Testis (tissue), 3 donors: ENCODE measurements around the gene TOMM40L. TPM values are rescaled to one million over a fixed set of nuclear protein-coding genes. Genes with fewer than 3 reads are reported as not detected.
"Not testable (repeated sequence)": the region's sequence is repeated elsewhere in the genome, so short reads cannot be mapped to it uniquely, and the experiment has no call there.

Experiments used
- DNase-seq: peaks from one replicate; pipeline ENCODE4 v3.0.0-alpha.2; 2019
- H3K27ac ChIP-seq, 2 donors: fragments of 200-600 bp; sonication (generic); one replicate each; pipeline ENCODE4 v1.5.1; 2019
- H3K27me3 ChIP-seq: fragments of 200-600 bp; sonication (generic); one replicate; pipeline ENCODE4 v1.5.1; 2019
- H3K36me3 ChIP-seq: fragments of 200-600 bp; sonication (generic); one replicate; pipeline ENCODE4 v1.5.1; 2017; ENCODE audit warnings: low read depth; ENCODE audit errors: missing control alignments
- H3K4me1 ChIP-seq: fragments of 200-600 bp; sonication (generic); one replicate; pipeline ENCODE4 v1.5.1; 2019
- H3K4me3 ChIP-seq, 2 donors: fragments of 200-600 bp; sonication (generic); one replicate each; pipeline ENCODE4 v1.5.1; 2017 to 2019
- H3K9me3 ChIP-seq: fragments of 200-600 bp; sonication (generic); one replicate; pipeline ENCODE4 v1.5.1; 2017
- CTCF ChIP-seq, 3 experiments: fragments of 450-650 bp in 2 of 3; fragments of 200-600 bp in 1 of 3; sonication (generic) in 1 of 3; IDR thresholded peaks; one replicate each; pipeline ENCODE4 v1.5.1; 2016 to 2019; ENCODE audit warnings: antibody characterized with exemption in 3 of 3, mild to moderate bottlenecking in 2 of 3, moderate library complexity in 1 of 3
- POLR2A ChIP-seq: fragments of 450-650 bp; IDR thresholded peaks from one replicate; pipeline ENCODE4 v1.6.1; 2017; ENCODE audit warnings: antibody characterized with exemption, mild to moderate bottlenecking, moderate library complexity
- WGBS, 2 donors: methylation state at CpG; one replicate each; pipeline ENCODE4 v1.1.5; 2018; 5-methylcytosine and 5-hydroxymethylcytosine counted together
- intact Hi-C: fragments of 100-400 bp; cut with DNase I; formaldehyde crosslinking; loops from one replicate; pipeline ENCODE4 v1.15.1; 2023; ENCODE audit warnings: low total_unique reads
- polyA plus RNA-seq: library from polyadenylated mRNA; stranded (reverse); fragments of 350-450 nt; fragmentation: Illumina TruSeq; extraction: RNeasy Lipid Tissue Mini Kit (QIAGEN cat#74804); gene quantifications from one replicate; pipeline ENCODE4 v1.2.3, GENCODE V29; 2014; ENCODE audit warnings: low read depth, low replicate concordance; ENCODE audit not compliant: insufficient read depth
- total RNA-seq, 2 donors: library from RNA; depleted of rRNA; stranded (reverse); fragments of >200 nt; gene quantifications; one replicate each; pipeline ENCODE4 v1.2.3, GENCODE V29; 2016

Gene TOMM40L
- total and polyA plus RNA-seq, 3 donors from 2014 or later = 4.7 to 7.5 (median 6.0) TPM

DNA sequence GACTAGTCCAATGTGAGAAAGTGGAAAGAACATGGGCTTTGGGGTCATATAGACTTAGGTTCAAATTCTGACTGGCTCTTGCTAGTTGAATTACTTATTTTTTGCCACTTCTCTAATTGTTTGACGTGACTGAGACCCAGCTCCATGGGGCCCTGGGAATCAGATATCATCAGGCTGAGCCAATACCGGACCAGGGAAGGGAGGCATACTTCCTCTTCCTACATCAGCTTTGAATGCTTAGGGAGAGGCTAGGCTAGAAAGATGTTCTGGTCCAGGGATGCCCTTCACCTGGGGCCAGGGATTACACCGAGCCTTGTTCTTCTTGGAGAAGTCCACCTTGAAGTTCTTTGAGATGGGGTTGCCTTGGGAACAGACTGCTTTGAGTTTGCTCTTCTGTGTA, 15.8 kb downstream of the TOMM40L start:
- intact Hi-C loops = no loop called here
- TF ChIP-seq CTCF (IDR thresholded peaks at IDR 0.05) = no peak
- no peak for TF ChIP-seq POLR2A
- WGBS, 2 donors = 77% methylated on average over 3 of the region's 3 CpGs

DNA sequence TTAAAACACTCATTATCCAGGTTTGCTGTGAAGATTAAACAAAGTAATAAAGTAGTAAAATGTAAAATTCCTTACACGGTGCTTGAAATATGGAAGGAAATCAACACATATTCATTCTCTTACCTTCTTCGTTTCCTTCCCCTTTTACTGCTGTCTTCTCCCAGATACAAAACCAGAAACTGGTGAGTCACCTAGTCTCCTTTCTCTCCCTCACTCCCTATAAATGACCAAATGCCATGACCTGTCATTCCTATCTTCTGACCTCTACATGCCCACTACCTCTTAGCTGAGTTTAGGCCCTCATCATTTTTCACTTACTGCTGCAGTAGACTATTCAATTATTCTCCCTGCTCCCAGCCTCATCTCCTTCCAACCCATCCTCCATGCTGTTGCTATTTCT, 16.5 kb downstream of the TOMM40L start:
- no peak overlapping the region for H3K4me3 ChIP-seq
- no peaks in the 10 kb centered on the region for H3K9me3 ChIP-seq
- no peak overlapping the region for H3K27ac ChIP-seq
- DNase-seq = no peak
- H3K4me1 ChIP-seq = no peaks in the 10 kb centered on the region
- intact Hi-C loops = no loop called here
- WGBS, 2 donors = 86 to 98% methylated on average over 2 of the region's 2 CpGs
- no peaks in the 10 kb centered on the region for H3K27me3 ChIP-seq
- no peaks in the 10 kb centered on the region for H3K36me3 ChIP-seq
- TF ChIP-seq CTCF (IDR thresholded peaks at IDR 0.05) (no peak), POLR2A (no peak)

More for the DNA sequence above, 15.8 kb downstream of the TOMM40L start:
- Histone ChIP-seq H3K9me3 (no peaks in the 10 kb centered on the region), H3K27me3 (no peaks in the 10 kb centered on the region), H3K4me1 (no peaks in the 10 kb centered on the region), H3K4me3 (no peak overlapping the region), H3K27ac (no peak overlapping the region), H3K36me3 (no peaks in the 10 kb centered on the region)
- DNase-seq = no peak

GRCh38 chr1:161244888-161245287, 19.0 kb downstream of the TOMM40L start:
- no peaks in the 10 kb centered on the region for H3K27me3 ChIP-seq
- no peak overlapping the region for H3K27ac ChIP-seq
- no peaks in the 10 kb centered on the region for H3K36me3 ChIP-seq
- H3K4me3 ChIP-seq = no peak overlapping the region
- no peak for TF ChIP-seq CTCF (IDR thresholded peaks at IDR 0.05)
- no peak for TF ChIP-seq POLR2A
- no peak for DNase-seq
- 80 to 84% methylated on average over 4 of the region's 4 CpGs for WGBS, 2 donors
- H3K4me1 ChIP-seq = no peaks in the 10 kb centered on the region
- intact Hi-C loops = no loop called here
- no peaks in the 10 kb centered on the region for H3K9me3 ChIP-seq

DNA sequence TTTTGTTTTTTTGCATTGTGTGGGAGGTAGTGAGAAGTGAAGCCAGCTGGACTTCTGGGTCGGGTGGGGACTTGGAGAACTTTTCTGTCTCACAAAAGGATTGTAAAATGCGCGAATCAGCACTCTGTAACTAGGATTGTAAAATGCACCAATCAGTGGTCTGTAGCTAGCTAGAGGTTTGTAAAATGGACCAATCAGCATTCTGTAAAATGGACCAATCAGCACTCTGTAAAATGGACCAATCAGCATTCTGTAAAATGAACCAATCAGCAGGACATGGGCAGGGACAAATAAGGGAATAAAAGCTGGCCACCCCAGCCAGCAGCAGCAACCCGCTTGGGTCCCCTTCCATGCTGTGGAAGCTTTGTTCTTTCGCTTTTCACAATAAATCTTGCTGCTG, 24.2 kb downstream of the TOMM40L start:
- H3K9me3 ChIP-seq, H3K4me3 ChIP-seq, intact Hi-C loops, H3K27ac ChIP-seq, DNase-seq, H3K4me1 ChIP-seq, H3K27me3 ChIP-seq, H3K36me3 ChIP-seq: not testable (repeated sequence)
- 67 to 75% methylated on average over 5 of the region's 5 CpGs for WGBS, 2 donors

DNA sequence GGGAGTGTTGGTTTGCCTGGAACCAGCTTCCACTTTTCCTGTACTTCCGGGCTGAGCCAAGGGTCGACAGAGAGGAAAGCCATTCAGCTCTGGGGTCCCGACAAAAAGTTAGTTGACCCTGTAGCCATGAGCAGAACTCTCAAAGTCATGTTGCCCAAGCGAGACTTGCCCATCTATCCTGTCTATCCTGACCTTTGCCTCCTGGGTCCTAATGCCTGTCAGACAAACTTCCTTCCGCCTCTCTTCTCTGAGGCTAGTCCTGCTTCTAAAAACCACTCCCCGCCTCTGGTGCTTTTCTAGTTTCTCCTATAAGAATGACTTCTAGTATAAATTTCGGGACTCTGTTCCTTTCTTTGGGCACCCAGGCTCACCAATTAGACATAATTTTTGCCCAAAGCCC, 25.0 kb downstream of the TOMM40L start:
- no peak for DNase-seq
- Histone ChIP-seq H3K4me3 (no peak overlapping the region), H3K9me3 (no peaks in the 10 kb centered on the region), H3K4me1 (no peaks in the 10 kb centered on the region), H3K27ac (no peak overlapping the region), H3K36me3 (no peaks in the 10 kb centered on the region), H3K27me3 (no peaks in the 10 kb centered on the region)
- TF ChIP-seq CTCF (IDR thresholded peaks at IDR 0.05) = no peak
- TF ChIP-seq POLR2A = no peak
- intact Hi-C loops = no loop called here
- WGBS, 2 donors = 74 to 82% methylated on average over 6 to 7 of the region's 7 CpGs
